K562 (cell line): Measurements from ENCODE around the gene MYL11.

Source experiments
- DNMT1 ChIP-seq: fragments of 450-650 bp; IDR thresholded peaks from 2 replicates; pipeline ENCODE4 v1.6.1; 2016; ENCODE audit warnings: antibody characterized with exemption, mild to moderate bottlenecking
- ETV6 ChIP-seq, 3 experiments: fragments of 150-350 bp in 1 of 3; sonication (generic) in 1 of 3; formaldehyde crosslinking in 1 of 3; IDR thresholded peaks; 2 replicates each; pipeline versions ENCODE4 v1.6.1 to v1.8.0; 2014 to 2022; ENCODE audit warnings: borderline replicate concordance in 2 of 3, low read depth in 2 of 3, antibody characterized with exemption in 1 of 3, low read length in 1 of 3, mild to moderate bottlenecking in 1 of 3, missing genetic modification reagents in 1 of 3
- JUND ChIP-seq, 2 experiments: IDR thresholded peaks; 2 replicates in 1 of 2; 3 replicates in 1 of 2; pipeline ENCODE4 v1.6.1; 2011; ENCODE audit warnings: borderline replicate concordance in 2 of 2, low read depth in 2 of 2, low read length in 2 of 2, improper control_type of control experiment in 1 of 2, missing biosample characterization in 1 of 2, missing genetic modification characterization in 1 of 2, missing genetic modification reagents in 1 of 2
- NFE2 ChIP-seq: IDR thresholded peaks from 2 replicates; pipeline ENCODE4 v1.6.1; 2014; ENCODE audit warnings: antibody characterized with exemption, low read depth
- NR2C2 ChIP-seq, 2 experiments: fragments of 200-800 bp in 1 of 2; sonication (Bioruptor generic) in 1 of 2; sonication (generic) in 1 of 2; formaldehyde crosslinking in 1 of 2; IDR thresholded peaks; 2 replicates each; pipeline versions ENCODE4 v1.6.1 to v1.8.0; 2016 to 2022; ENCODE audit warnings: mild to moderate bottlenecking in 1 of 2, missing compliant biosample characterization in 1 of 2, missing genetic modification characterization in 1 of 2, missing genetic modification reagents in 1 of 2
- SMARCA5 ChIP-seq: fragments of 450-650 bp; IDR thresholded peaks from 2 replicates; pipeline ENCODE4 v1.6.1; 2016
- TGIF2 ChIP-seq: sonication (generic); formaldehyde crosslinking; IDR thresholded peaks from 2 replicates; pipeline ENCODE4 v1.8.1; 2022; ENCODE audit warnings: mild to moderate bottlenecking, missing genetic modification reagents, moderate library complexity
- USF1 ChIP-seq: sonication (generic); formaldehyde crosslinking; IDR thresholded peaks from 2 replicates; pipeline ENCODE4 v1.9.0; 2022; ENCODE audit warnings: mild to moderate bottlenecking, missing genetic modification reagents
- ZFP36 ChIP-seq: fragments of 150-350 bp; IDR thresholded peaks from 2 replicates; pipeline ENCODE4 v1.6.1; 2018; ENCODE audit warnings: low read length, low read depth; ENCODE audit not compliant: partially characterized antibody
- TF ChIP-seq, protein P1 (sequence below), 2 experiments: fragments of 450-650 bp in 1 of 2; sonication (generic) in 1 of 2; formaldehyde crosslinking; conservative IDR thresholded peaks; 2 replicates each; pipeline versions ENCODE4 v1.4.0 to v1.8.1; 2020 to 2022; ENCODE audit warnings: mild to moderate bottlenecking in 1 of 2, missing genetic modification reagents in 1 of 2

DNA sequence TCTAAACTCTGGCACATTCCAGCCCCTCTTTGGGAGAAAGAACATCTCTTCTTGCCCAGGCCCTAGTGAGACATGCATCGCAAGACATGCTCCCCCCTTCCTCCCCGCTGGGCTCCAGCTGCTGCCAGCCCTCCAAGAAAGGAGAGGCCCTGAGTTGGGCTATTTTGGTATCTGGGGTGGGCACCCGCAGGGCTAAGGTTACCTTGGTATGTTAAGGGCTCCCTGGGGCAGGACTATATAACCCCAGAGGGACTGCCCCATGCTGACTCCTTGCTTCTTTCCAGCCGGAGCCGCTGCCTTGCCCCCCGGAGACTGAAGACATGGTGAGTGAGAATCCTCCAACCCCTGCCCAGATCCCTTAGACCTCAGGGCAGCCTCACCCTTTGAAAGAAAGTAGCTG is at the start of gene MYL11:
- TF ChIP-seq TGIF2 (CRISPR knock-in tag) (no peak), SMARCA5 (no peak), JUND (IDR thresholded peaks at IDR 0.05; ENCODE audit: borderline replicate concordance, low read depth, low read length) (no peak), JUND (tag; IDR thresholded peaks at IDR 0.05; ENCODE audit: borderline replicate concordance, low read depth, low read length) (no peak), ETV6 (IDR thresholded peaks at IDR 0.05; ENCODE audit: borderline replicate concordance in 1 of 2, low read depth in 2 of 2, low read length in 1 of 2) (no peak), ETV6 (CRISPR knock-in tag; IDR thresholded peaks at IDR 0.05; ENCODE audit: borderline replicate concordance) (no peak), USF1 (CRISPR knock-in tag) (no peak), DNMT1 (no peak), NFE2 (no peak), ZFP36 (no peak), NR2C2 (CRISPR knock-in tag; IDR thresholded peaks at IDR 0.05) (no peak), NR2C2 (tag; IDR thresholded peaks at IDR 0.05) (no peak)
- TF ChIP-seq, protein P1, sequence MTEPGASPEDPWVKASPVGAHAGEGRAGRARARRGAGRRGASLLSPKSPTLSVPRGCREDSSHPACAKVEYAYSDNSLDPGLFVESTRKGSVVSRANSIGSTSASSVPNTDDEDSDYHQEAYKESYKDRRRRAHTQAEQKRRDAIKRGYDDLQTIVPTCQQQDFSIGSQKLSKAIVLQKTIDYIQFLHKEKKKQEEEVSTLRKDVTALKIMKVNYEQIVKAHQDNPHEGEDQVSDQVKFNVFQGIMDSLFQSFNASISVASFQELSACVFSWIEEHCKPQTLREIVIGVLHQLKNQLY (CRISPR knock-in tag; conservative IDR thresholded peaks at IDR 0.05), result no peak
